HG03575 (cell line): Measurements from ENCODE around the gene NUDT9.
"Not testable (repeated sequence)": the region's sequence is repeated elsewhere in the genome, so short reads cannot be mapped to it uniquely, and the experiment has no call there.

ENCODE experiments used
- ATAC-seq: cut with Tn5 transposase; IDR thresholded peaks from one replicate; pipeline ENCODE4 v1.9.1; 2021; ENCODE audit not compliant: unreplicated experiment, insufficient number of reproducible peaks, low FRiP score; ENCODE audit errors: extremely low read depth

The NUDT9 gene

DNA sequence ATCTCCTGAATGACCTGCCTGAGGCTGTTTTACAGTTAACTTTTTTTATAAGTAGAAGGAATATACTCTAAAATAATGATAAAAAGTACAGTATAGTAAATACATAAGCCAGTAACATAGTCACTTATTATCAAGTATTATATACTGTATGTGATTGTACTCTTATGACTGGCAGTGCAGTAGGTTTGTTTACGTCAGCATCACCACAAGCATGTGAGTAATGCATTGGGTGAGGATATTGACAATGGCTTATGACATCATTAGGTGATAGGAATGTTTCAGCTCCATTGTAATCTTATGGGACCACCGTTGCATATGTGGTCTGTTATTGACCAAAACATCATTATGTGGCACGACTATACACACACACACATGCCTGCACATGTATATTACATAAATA is 20.5 kb downstream of the NUDT9 start:
- ATAC-seq: no peak

GRCh38 chr4:87444741-87445140 is 22.4 kb downstream of the NUDT9 start:
- no peak for ATAC-seq

- no peak for ATAC-seq
Observed at GRCh38 chr4:87445964-87446363, 23.6 kb downstream of the NUDT9 start.

DNA sequence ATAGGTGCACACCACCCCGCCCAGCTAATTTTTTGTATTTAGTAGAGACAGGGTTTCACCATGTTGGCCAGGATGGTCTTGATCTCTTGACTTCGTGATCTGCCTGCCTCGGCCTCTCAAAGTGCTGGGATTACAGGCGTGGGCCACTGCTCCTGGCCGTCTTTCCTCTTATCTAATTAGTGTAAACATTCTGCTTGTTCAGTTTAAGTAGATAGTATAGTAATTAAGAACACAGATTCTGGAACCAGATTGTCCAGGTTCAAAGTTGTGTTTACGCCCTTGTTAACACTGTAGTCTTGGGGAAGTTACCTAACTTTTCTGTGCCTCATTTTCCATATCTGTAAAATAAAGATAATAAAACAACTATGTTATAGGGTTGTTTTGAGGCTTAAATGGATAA is 24.0 kb downstream of the NUDT9 start:
- ATAC-seq: not testable (repeated sequence)

- no peak for ATAC-seq
Observed at GRCh38 chr4:87451537-87451936, 29.2 kb downstream of the NUDT9 start.

- no peak for ATAC-seq
Observed at GRCh38 chr4:87458913-87459312, 36.5 kb downstream of the NUDT9 start.

- no peak for ATAC-seq
Observed at GRCh38 chr4:87461281-87461700, 38.9 kb downstream of the NUDT9 start.

- ATAC-seq: no peak
Observed at GRCh38 chr4:87462102-87462501, 39.7 kb downstream of the NUDT9 start.

DNA sequence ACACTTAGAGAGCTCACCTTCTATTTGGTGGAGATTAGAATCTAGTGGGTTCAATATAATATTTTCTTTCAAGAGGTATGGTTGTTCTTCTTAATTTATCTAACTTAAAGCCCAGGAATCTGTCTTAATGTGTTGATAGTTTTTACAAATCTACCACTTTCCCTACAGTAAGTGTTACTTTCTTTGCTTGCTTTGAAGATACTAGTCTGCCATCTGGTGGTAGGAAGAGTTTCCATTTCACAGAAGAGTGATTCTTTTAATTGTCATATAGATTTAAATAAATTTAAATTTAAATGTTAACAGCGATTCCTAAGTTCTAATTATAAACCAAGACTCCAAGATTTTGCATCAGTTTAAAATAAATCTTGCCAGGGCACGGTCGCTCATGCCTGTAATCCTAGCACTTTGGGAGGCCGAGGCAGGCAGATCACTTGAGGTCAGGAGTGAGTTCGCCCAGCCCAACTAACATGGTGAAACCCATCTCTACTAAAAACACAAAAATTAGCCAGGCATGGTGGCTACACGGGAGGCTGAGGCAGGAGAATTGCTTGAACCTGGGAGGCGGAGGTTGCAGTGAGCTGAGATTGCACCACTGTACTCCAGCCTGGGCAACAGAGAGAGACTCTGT is 43.5 kb downstream of the NUDT9 start:
- ATAC-seq: no peak

- no peak for ATAC-seq
Observed at GRCh38 chr4:87469390-87469789, 47.0 kb downstream of the NUDT9 start.

- no peak for ATAC-seq
Observed at GRCh38 chr4:87476934-87477333, 54.6 kb downstream of the NUDT9 start.

- no peak for ATAC-seq
Observed at GRCh38 chr4:87478732-87479250, 56.4 kb downstream of the NUDT9 start.

DNA sequence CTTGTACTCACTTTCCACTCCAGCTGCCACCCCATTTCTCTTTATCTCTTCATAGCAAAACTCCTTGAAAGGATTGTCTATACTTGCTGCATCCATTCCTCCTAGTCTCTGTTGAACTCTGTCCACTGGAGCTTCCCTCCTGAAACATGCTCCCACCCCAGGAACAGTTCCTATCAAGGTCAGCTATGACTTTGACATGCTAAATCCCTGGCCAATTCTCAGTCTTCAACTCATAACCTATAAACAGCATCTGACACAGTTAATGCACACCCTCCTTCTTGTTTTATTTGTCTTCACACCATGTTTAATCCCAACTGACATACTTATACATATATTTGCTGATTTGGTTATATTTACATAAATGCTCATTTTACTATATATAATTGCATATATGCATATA is 59.0 kb downstream of the NUDT9 start:
- no peak for ATAC-seq

- ATAC-seq: not testable (repeated sequence)
Observed at GRCh38 chr4:87483247-87483646, 60.9 kb downstream of the NUDT9 start.

DNA sequence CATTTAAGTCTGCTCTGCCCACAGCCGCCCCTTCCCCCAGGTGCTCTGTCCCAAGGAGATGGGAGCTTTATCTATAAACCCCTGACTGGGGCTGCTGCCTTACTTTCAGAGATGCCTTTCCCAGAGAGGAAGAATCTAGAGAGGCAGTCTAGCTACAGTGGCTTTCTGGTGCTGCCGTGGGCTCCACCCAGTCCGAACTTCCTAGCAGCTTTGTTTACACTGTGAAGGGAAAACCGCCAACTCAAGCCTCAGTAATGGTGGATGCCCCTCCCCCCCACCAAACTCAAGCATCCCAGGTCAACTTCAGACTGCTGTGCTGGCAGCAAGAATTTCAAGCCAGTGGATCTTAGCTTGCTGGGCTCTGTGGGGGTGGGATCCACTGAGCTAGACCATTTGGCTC is 66.3 kb downstream of the NUDT9 start:
- ATAC-seq: not testable (repeated sequence)

GRCh38 chr4:87489678-87490077 is 67.3 kb downstream of the NUDT9 start:
- no peak for ATAC-seq

- ATAC-seq: no peak
Observed at GRCh38 chr4:87490664-87491369, 68.4 kb downstream of the NUDT9 start.

DNA sequence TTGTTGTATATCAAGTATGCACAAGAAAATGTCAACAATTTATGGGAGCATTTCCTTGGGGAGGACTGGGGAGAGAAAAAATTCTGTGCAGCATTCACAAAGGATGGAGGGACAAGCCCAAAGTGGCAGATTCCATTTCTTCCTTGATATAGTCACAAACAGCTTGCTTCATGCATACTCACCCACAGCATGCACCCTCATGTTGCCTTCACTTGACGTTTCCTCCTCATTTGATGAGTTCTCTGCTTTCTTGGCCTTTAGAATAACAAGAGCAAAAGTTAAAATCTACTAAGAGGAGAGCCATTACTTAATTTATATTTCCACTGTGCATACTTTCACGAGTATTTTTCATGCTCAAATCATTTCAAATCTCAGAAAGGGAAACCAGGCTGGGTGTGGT is 69.1 kb downstream of the NUDT9 start:
- no peak for ATAC-seq

DNA sequence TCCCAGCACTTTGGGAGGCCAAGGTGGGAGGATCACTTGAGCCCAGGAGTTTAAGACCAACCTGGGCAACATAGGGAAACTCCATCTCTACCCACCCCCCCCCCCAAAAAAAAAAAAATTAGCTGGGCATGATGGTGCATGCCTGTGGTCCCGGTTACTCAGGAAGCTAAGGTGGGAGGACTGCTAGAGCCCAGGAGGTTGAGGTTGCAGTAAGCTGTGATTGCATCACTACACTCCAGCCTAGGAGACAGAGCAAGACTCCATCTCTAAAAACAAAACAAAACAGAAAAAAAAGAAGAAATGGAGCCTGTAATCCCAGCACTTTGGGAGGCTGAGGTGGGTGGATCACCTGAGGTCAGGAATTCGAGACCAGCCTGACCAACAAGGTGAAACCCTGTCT is 69.5 kb downstream of the NUDT9 start:
- ATAC-seq: not testable (repeated sequence)

DNA sequence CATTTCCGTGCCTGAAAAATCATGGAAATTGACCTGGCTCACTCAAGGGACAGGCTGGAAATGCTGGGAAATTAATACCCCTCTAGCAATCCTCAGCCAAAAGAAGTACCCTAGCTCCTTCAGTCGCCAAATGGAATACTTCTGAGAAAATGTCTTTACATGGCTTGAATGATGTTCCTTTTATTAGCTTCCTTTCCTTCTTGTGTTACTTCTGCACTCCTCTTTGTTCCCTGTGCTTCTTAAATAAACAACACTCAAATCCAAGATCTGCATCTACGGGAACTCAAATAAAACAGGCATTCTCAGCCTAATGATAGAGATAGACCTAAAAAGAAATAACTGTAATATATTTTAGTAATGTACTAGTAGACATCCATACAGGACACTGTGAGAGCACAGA is 70.7 kb downstream of the NUDT9 start:
- ATAC-seq: no peak

DNA sequence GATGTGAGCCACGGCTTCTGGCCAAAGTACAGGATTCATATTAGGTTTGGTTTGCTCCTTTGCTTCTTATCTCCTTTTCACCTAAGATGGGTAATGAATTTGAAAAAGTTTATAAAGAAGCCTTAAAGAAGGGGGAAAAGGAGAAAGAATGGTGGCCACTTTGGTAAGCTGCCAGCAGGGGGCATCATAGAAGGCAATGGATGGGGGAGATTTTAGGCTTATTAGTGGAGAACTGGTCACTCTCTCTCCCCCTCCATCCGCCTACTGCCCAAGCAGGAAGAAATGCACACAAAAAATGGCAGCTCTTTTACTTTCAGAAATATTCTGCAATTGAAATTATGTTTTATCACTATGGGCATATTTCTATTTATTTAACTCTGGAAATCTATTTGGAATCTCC is 74.8 kb downstream of the NUDT9 start:
- no peak for ATAC-seq
